GF-D8 (cell line): ENCODE measurements around the gene PPP1R15B.

ENCODE experiments used
- DNase-seq: peaks from one replicate; lab custom pipeline; 2025; lab: John Stamatoyannopoulos, UW

The PPP1R15B gene

DNA sequence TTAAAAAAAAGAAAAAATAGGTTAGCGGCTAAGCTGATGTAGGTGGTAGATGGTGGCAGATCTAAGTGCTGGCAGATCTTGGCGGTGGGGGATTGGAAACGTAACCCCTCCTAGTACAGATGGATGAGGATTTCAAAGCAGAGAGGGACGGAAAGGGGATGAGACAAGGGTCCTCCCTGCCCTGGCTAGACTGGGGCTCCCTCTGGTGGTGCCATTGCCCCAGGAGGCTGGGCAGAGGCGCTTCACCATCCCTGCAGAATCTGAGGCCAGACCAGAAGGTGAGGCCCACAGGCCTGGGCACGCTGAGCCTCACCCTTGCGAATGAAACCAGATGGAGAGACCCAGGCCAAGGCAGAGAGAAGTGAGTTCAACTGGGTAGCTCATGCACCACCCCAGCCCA, 44.9 kb downstream of the PPP1R15B start:
- no peak for DNase-seq

- peak; percentile 31 for DNase-seq
Measured at GRCh38 chr1:204363335-204364114, 48.1 kb downstream of the PPP1R15B start.

GRCh38 chr1:204362984-204363334, 48.7 kb downstream of the PPP1R15B start:
- DNase-seq, result no peak

- DNase-seq, result no peak
Measured at GRCh38 chr1:204361781-204362180, 49.8 kb downstream of the PPP1R15B start.

GRCh38 chr1:204361341-204361771, 50.3 kb downstream of the PPP1R15B start:
- no peak for DNase-seq

DNA sequence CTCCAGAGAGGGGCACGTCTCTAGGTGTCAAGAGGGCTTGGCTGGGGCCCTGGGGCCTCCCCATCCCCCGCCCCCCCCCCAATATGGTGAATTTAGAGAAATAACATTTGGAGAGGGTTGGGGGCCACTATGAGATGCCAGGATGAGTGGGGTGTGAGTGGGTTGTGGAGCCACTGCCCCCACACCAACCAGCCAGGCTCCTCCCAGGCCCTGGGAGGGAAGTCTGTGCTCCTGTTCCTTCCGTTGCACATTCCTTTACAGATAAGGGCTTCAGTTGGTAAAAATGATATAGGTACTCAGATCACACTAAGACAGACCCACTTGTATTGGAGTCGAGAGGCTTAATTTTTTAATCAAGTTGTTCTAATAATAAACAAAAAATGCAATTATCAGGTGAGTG, 51.3 kb downstream of the PPP1R15B start:
- DNase-seq, result no peak

DNA sequence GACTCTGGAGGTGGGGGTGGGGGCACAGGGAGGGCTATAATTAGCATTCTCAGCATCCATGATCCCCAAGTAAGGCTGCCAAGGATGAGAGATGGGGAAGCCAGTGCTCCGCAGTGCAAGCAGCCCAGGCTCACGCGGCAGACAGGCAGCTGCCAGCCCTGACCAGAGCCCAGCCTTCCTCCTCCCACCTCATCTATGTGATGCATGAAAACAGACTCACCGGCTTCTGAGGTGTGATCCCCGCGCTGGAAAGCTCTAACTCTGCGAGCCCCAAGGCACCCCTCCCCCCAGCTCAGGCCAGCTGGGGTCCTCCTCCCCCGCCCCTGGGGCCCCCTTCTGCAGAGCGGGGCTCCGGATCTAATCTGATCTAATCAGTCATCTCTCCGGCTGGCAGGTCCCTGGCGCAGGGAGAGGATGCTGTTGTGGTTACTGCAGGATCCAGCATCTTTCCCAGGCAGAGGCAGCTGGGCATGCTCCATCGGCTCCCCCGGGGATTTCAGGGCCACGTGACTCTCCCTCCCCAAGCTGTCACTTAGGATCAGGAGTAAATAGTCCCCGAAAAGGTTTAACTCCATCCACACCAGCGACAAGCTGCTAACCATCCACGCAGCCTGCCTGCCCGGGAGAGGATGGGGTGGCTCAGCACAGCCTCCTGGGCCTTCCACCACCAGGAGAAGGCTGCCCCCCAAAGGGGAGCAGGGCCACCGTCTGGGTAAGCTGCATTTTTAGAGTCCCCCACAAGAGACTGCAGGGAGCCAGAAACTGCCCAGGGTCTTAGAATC, 52.0 kb downstream of the PPP1R15B start, which contains the start of gene PLEKHA6:
Gene PLEKHA6, minus strand, starts transcription at position 456 of the 782 bp plus-strand sequence. CDS start 86,202 bp downstream, outside the sequence.
- no peak for DNase-seq

DNA sequence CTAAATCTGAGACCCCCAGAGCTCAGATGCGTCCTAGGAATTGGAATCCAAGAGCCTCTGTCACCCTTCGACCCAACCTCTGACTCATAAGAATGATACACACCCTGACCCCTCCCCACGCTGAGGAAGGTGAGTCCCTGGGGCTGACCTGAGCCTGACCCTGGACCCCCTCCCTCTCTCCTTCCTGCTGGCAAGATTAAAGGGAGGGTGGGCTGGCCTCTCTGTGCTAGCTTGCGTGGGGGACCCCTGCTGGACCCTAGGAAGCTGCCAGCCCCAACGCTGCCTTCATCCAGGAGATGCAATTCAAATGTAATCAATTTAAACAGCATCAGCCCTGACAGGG, 52.5 kb downstream of the PPP1R15B start:
- no peak for DNase-seq

DNA sequence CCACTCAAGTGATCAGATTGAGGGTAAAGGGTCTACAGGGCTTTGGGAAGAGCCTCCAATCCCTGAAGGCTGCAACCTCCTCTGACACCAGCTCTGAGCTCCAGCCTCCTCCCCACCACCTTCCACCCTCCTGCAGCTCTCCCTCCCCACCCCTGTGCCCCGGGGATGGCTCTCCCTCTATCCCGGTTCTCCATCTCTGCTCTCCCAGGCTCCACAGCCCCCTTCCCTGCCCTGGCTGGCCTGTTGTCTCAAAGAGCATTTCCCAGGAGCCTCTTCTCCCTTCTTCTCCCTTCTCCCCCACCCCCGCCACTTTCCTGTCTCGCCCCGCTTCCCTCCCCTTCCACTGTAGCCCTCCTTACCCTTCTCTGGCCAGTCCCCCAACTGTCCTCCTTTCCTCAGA, 53.0 kb downstream of the PPP1R15B start:
- no peak for DNase-seq

- DNase-seq, result no peak
Measured at GRCh38 chr1:204357551-204358490, 53.8 kb downstream of the PPP1R15B start.

GRCh38 chr1:204356997-204357396, 54.6 kb downstream of the PPP1R15B start:
- no peak for DNase-seq

GRCh38 chr1:204355913-204356312, 55.7 kb downstream of the PPP1R15B start:
- no peak for DNase-seq

DNA sequence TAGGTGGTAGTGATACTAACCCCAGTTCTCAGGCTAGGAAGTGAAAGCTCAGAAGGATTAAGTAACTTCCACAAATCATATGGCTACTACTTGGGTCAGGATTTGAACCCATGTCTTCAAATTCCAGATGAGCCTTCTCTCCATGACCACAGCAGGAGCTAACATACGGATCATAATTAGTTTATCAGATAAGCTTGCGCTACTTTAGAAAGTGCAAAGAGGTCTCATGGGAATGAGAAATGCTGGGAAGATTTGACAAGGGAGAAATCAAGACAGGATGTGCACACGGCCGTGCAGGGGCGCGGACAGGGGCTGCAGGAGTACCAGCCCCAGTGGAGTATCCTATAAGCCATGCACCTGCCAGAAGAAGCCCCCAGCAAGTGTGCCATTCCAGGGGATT, 57.0 kb downstream of the PPP1R15B start:
- DNase-seq, result no peak
